Activated CD4-positive, alpha-beta T cell treated with anti-CD3 and anti-CD28 coated beads, Interleukin-2, amount 50 U/mL, for 48 hours (primary cell): ENCODE measurements around the gene JARID2.

ENCODE experiments used
- DNase-seq, 2 experiments: peaks; one replicate each; pipeline ENCODE4 v3.0.0-alpha.2; 2020

JARID2 gene

DNA sequence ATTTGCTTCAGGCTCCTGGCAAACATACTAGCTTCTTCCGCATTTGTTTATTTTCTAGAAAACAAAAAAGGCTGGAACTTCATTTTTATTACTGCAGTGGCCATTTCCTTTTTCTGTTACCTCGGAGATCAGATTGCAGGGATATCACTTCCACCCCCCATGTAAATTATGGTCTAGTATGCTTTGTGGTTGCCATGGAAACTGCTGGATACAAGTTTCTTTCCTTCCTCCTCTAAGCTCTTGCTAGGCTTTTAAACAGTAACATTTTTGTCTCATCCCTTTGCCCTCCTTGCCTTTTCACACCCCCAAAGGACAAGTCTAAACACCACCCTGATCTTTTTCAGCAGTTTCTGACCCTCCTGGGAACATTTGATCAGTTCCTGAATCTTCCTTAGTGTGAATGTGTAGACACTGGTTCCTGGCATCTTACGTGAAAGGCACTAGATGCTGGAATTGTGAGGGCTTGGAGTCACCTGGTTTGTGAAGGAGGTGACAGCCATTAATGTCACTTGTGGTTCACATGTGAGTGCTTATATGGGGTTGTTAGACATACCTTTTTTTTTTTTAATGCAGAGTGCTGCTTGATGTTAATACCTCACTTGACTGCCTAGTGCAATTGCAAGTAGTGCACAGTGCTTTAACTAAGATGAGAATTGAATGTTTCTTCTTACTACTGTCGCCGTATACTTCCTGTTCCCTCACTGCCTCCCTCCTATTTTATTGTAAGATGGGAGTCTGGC is 181.6 kb downstream of the JARID2 start:
- DNase-seq = no peak

DNA sequence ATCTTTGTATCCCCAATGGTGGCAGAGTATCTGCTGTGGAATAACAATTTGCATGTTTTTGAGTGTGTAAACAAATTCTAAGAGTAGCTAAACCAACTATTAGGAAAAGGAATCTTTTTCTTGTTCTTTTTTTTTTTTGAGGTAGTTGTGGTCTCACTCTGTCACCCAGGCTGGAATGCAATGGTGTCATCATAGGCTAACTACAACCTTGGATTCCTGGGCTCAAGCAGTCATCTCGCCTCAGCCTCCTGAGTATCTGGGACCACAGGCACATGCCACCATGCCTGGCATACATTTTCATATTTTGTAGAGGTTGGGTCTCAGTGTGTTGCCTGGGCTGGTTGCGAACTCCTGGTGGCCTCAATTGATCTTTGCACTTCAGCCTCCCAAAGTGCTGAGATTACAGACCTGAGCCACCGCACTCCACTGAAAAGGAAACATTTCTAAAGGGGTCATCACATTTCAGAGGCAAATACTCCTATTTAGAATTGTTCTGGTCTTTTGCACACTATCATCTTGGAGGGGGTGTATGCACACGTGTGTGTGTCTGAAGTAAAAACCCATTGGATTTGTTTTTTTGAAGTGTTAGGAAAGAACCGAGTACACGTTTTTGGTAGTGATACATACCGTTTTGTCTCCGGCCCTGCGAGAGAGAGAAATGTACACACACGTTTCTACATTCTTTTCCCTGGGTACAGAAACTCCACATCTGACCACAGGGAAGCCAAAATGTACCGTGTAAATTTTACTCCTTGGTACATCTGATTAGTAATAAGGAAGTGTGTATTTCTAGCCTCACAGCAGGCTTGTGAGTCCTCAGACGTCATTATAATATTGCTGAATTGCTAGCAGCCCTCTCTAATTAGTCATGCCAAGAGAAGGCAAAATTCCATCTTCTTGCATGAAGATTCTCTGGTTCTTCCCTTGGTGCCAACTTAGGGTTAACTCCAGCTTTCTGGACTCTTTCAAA is 183.6 kb downstream of the JARID2 start:
- no peak for DNase-seq

DNA sequence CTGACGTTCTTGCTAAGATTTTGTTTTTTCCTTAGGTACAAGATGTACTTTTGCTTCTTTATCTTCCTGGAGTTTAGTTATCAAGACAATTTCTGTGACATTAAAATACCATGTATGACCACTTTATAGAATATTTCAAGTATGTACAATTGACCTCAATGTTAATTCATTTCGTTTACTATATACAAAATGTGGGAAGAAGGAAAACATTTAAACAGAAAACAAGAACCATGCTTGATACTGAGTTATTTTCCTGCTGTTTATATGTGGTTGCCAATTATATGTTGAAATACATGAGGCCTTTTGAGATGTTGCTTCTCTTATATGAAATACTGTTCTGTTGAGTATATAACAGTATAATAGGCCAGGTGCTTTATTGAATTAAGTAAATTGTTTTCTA is 184.3 kb downstream of the JARID2 start:
- no peak for DNase-seq

DNA sequence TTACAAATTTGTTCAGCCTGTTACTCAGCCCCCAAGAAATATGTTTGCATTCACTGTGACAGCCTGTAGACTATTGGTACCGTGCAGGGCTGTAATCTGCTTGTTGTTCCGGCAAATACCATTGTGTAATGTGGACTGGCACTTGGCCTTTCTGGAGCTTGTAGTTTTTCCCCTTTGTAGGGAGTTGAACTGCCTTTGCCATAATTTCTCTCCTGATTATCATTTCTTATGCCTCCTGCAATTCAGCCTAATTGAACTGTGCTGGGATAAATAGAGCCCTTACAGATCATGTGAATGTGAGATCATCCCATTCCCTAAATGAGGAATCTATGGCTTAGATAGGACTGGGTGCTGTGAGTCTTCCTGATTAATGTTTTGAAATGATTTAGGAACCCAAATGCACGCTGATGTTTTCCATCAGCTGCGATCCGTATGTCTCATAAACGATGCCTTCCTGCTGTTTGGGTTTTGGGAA is 185.1 kb downstream of the JARID2 start:
- no peak for DNase-seq

DNA sequence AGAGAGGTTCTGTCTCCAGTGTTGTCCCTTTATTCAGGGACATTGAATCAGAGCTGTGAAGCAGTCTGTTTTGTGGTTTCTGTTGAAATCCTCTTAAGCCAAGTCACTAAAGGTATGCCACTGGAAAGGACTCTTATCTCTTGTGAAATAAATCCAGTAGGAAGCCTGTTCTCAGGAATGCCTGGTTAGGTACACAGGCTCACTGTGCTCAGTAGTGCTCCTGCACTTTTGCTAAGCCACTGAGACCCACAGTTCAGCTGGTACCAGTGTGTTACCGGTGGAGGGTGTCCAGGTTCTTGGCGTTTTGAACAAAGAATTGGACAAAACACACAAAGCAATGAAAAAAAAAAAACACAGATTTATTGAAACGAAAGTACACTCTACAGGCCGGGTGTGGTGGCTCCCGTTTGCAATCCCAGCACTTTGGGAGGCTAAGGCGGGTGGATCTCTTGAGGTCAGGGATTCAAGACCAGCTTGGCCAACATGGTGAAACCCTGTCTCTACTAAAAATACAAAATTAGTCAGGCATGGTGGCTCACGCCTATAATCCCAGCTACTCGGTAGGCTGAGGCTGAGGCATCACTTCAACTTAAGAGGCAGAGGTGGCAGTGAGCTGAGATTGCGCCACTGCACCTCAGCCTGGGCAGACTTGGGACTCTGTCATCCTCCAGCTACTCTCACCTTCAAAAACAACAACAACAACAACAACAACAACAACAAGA is 186.1 kb downstream of the JARID2 start:
- no peak for DNase-seq

DNA sequence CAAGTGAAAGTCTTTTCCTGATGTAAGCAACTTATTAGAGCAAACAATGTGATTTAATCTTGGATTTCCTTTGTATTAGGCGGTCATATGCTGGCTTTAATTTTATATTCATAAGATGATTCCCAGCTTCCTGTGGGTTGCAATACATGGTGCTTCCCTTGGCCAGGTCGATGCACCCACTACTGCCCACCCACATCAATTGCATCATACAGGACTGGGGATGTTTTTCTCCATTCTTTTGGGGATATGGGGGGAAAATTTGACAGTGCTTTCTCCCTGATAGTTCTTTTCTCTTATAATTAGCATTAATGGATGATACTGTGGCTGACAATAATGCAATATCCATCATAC is 187.6 kb downstream of the JARID2 start:
- no peak for DNase-seq

DNA sequence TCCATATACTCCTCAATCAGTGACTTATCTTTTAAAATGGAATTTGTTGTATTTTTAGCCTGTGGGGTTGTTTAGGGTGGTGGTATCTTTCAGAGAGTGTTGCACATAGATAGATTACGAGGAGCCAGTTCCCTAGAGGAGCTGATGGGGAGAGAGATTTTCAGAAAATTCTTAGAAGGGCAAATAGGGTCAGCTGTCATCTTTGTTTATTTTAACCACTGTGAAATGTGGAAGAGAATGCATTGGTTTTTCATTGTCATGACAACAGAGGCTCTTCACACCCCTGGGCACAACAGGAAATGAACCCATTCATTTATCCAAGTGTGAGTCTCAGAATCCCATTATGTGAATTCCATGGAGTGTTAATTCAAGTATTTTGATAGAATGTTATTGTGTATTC is 188.4 kb downstream of the JARID2 start:
- DNase-seq = no peak

DNA sequence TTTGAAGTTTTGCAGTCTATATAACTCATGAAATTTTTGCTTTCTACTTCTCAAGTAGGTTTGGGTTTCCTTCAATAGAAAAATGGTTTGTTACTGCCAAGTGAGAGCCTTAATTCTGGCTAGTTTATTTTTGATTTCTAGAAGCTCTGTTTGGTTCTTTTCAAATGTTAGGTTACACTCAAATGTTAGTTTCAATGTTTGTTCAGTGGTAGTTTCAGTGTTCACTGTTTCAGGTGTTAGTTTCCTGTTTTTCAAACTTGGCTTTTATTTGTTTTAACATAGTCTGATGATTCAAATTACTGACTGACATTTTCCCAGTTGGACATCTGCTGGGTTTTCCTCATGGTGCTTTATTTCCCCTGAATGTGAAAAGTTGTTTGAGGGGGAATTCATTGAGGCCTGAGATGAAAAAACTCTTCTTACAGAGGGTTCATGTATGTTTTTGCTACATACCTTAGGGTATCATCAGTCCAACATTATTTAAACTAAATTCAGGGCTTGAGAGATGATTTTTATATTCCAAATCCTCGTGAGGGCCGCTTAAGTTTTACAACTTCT is 189.0 kb downstream of the JARID2 start:
- DNase-seq = no peak

DNA sequence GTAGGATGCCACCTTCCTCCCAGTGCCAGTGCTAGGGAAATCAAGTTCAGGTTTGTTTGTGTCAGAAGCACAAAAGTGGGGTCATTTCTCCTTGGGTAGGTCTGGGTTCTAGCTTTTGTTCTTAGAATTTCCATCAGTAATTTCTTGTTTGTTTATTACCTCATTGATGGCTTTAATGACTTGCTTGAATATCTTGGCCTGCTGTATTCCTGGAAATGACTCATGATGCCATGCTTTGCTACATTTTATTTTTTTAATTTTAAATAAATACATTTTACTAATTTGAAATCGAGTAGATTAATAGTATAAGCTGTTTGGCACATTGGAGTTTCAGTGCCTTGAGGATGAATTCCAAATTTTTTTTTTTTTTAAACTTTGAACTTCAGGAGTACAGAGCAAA is 189.6 kb downstream of the JARID2 start:
- no peak for DNase-seq

DNA sequence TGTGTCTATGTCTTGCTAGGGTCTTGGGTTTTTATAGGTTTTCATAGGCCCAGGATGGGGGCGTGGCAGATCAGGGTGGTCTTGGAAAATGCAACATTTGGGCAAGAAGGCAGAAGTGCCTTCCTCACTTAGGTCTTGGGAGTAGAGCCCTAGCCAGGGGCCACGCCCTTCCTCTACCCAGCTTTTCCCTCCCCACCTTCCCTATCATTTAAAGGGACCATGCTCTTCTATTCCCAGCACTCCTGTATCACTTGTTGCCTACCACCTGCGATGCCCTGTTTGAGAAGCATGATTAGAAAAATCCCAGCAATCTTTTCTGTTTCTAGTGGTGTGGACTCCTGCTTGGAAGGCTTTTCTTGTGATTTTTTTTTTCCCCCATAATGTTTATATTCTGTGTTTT is 190.6 kb downstream of the JARID2 start:
- no peak for DNase-seq

DNA sequence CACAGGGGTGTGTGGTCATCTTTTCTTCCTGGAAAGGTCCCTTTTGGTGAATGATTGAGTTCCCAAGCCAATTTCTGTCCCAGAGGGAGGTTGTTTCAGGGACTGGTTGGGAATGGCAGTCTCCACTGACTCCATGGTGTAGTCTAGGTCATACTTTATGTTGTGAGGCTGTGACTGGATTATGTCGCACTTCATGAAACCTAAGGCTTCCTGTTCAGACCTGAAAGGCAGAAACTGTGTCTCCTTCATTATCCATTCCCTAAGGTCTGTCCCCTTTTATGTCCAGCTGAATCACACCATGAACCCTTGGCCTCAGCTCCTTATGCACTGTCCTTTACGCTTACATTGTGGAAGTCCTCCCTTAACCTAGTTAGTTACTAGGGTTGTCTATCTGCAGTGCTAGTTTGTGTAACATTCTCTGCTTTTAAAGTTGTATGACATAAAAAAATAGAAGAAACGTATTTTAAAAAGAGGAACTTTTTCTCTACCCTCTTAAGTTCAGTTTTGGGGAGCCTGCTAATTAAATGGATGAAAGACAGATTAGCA is 191.3 kb downstream of the JARID2 start:
- no peak for DNase-seq

DNA sequence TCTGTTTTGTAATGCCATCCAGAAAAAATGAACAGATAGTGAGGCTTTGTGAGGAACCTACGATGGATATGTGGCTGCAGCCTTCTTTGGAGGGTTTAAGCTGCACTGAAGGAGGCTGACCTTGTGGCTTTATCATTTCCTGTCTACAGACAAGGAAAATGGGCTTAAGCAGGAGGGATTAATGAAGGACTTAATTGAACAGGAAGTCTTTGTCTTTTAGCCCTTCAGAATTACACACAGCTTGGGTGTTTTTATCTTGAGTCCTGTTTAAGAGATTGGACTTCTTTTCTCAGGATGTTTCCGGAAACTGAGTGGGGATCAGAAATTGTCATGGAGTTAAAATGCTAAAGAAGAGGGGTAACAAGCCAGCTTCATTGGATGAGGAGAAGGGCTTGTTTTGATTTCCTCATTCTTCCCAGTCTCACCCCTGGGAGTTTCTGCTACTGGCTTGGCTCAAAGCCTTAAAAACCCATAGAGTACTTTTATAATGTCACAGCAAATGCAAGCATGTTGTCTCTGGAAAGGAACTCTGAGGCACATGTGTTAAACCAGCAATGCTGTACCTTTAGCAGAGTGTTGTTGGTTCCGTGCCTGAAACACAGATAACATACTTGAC is 193.6 kb downstream of the JARID2 start:
- DNase-seq = no peak

DNA sequence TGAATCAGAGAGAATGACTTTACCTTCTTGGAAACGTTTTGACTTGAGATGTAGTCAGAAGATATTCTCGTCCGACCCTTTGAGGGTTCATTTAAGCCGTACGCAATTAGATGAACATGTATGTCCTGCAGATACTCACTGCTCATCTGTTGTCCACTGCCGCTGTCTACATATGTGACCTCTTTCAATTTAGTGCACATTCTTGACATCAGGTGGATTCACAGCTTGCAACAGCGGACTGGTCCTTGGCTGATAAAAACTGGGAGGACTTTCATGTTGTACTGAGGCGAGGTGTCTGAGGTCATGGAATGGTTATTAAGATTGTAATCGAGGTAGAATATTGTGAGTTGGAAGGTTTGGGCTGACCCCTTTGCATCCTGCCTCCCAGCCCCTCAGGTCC is 194.2 kb downstream of the JARID2 start:
- no peak for DNase-seq

DNA sequence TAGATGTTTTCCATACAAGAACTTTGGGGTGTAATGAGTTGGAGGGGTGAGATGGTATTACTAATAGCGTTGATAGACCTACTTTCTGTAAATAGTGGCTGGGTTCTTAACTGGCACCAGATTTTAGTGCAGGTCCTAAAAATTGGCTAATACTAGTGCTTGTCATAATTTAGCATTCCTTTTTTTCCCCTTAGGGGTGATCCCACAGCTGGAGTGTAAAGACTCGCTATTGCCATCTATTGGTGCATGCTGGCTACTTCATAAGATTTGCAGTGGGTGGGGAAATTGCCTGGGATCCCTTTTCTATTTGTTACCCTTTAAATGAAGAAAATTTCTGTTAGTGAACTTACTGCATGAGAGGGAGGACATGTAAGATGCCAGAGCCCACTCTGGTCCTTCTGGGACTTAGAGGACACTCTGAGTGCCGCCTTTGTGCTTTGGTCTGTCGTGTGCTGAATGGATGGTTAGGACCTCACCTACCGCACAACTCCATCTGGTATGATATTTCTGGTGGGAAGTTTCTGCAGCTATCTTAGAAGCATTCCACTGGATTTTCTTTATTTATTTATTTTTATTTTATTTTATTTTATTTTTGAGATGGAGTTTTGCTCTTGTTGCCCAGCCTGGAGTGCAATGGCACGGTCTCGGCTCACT is 195.5 kb downstream of the JARID2 start:
- DNase-seq = peak; percentile 23 to 43

DNA sequence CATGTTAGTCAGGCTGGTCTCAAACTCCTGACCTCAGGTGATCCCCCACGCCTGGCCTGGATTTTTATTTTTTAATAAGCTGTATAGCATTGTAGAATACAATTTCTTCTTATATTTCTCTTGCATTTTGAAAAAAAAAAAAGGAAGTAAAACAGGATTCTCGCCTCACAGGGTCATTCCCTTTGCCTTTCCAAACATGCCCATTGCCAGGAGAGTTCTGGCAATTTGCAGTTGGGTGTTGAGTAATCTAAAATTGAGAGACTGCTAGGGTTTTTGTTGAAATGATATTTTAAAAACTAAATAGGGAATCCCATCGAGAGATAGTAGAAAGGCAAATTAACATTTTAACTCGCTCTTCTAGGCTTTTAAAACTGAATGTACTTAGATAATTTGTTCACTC is 196.1 kb downstream of the JARID2 start:
- no peak for DNase-seq

DNA sequence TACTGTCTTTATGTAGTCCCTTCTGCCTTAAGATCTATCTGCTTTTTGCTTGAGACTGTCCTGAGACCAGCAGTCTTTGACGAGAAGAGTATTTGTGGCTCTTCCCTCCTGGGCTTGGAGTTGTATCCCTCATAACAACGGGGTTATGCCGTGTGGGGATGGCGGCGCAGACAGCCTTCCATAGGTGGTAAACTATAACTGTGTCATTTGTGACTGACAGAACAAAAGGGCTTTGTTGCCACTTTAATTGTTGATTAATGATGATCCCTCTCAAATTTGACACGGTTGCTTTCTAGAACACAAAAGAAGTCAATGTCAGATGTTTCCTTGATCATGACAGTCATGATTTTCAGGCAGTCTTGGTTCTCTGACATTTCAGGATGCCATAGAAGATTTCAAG is 196.6 kb downstream of the JARID2 start:
- DNase-seq = no peak

DNA sequence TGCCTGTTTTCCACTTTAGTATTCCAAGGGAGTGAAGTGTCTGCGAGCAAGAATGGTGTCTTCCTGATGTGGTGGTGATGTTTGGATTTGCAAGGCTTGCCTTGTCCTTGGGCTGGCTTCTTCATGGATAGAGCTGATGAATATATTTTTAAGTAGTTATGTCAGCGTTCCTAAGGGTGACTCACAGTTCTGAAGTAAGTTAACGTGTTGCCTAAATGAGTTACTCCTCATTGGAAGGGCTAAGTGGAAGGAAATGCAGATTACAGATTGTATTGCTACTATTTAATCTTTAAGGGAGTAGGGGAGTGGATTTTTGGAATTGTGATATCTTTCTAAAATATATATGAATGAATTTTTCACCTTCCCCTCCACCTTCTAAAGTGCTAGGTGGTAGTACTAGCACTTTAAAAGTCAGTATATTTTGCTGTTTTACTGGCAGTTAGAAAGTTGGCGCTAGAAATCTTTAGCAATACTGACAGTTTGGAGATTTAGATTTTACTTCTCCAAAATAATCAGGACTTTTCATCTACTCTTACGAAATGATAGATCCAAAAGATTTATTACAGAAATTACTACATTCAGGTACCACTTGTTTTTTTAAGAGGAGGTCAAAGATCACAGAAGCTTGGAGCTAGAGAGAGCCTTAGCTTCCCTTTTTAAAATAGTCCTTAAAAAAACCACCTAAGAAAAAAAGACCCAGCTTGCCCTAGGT is 197.4 kb downstream of the JARID2 start:
- no peak for DNase-seq

DNA sequence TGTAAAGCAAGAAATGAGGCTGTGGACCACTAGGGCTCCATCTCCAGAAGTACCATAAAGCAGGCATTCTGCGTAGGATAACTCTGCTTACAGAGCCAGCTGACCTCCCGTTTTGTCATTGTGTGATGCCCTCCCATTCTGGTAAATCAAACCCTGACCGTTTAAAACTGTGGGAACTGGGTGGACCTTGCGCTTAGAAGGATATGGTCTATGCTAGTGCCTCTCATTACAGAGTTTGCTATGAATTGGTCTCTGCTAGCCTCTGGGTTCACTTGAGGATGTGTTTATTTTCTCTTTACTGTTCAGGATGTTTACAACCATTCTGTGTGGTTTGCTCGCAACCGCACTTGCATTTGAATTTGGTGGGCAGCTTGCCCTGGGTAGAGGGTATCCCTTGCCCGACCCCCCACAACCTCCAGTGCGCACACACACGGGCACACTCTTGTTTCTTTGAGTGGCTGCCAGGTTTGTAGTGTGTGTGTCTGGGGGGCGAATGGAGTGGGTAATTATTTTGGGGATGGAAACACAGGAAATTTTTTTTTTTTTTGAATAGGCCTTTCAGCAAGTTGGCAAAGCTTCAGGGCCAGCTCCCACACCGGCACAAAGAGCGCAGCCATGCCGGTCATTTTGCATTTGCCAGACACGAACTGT is 198.3 kb downstream of the JARID2 start:
- no peak for DNase-seq

DNA sequence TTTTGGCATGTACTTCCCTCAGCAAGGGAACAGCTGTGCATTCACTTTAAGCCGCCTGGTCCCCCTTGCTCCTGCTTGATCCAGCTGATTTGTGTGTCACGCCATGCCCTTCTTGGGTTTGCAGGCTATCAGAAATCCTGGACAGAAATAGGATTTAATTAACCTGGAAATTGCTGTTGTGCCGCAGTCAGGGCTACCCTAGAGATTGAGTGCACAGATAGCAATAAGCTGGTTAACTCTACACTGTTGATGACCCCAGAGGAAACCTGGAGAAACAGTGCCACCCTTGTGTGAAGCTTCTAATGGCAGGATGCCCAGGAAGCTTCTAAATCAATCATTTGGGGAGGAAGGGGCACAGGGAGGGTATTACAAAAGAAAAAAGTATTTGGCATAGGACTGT is 199.0 kb downstream of the JARID2 start:
- no peak for DNase-seq

DNA sequence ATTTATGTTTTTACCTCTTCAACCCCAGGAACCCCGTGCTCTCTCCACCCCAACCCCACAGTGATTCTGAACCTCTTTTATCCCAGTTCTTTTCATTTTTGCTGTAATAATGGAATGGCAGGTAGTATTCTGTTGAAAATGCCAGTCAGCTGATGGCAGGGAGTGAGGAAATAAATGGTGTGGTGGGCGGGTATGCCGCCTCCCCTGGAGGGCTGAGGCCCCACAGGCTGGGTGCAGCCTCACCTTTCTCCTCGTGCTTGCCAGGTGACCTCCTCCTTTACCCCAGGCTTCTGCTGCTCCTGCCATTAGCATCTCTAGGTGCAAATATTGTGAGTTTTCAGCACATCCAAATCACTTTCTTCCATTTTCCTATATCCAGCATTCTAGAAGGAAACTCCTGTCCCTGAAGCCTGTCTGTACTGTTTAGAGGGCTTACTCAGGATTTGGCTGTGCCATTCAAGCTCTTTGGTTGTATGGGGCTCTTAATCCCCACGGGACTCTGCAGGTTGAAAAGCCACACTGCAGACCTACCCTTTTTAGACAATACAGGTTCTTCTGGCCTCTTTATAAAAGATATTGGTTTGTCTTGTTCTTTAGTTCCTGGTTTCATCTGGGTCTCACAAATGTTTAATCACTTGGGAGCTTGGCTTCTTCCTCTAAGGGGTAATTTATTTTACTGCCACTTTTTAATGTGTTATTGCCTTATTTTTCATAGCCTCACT is 201.8 kb downstream of the JARID2 start:
- DNase-seq = no peak
